ENCODE measurements around the gene DPCD.

DNA sequence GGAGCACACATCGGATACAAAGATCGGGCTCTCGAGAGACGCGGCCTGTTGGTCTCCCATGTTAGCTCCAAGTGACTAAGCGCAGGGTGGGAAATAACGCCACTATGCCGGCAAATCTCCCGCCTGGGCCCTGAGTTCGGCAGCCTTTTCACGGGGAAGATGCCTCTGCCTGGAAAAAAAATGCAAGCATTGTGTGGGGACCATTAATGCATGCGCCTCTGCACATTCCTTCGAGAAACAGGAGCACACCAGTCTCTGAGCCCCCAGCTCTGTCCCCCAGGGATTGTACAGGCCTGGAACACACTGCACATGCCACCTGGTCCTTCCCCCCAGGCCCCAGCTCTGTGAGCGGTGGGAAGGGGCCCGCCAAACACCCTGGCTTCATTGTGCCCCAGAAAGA, 62.7 kb downstream of the DPCD start:
- no peak for TF ChIP-seq EZH2 (IDR thresholded peaks at IDR 0.05; ENCODE audit: low read depth)
- TF ChIP-seq, protein P1, sequence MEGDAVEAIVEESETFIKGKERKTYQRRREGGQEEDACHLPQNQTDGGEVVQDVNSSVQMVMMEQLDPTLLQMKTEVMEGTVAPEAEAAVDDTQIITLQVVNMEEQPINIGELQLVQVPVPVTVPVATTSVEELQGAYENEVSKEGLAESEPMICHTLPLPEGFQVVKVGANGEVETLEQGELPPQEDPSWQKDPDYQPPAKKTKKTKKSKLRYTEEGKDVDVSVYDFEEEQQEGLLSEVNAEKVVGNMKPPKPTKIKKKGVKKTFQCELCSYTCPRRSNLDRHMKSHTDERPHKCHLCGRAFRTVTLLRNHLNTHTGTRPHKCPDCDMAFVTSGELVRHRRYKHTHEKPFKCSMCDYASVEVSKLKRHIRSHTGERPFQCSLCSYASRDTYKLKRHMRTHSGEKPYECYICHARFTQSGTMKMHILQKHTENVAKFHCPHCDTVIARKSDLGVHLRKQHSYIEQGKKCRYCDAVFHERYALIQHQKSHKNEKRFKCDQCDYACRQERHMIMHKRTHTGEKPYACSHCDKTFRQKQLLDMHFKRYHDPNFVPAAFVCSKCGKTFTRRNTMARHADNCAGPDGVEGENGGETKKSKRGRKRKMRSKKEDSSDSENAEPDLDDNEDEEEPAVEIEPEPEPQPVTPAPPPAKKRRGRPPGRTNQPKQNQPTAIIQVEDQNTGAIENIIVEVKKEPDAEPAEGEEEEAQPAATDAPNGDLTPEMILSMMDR (conservative IDR thresholded peaks at IDR 0.05), result no peak

Measured in PC-9 (cell line).